Activated naive CD4-positive, alpha-beta T cell treated with anti-CD3 and anti-CD28 coated beads for 36 hours (primary cell): ENCODE data around the gene RMND5A. TPM values are rescaled to one million over a fixed set of nuclear protein-coding genes. Genes with fewer than 3 reads are reported as not detected.

ENCODE experiments used
- CTCF ChIA-PET: fragments of 350-600 bp; sonication (Branson Sonifier 250); formaldehyde crosslinking; loops from one replicate; lab custom pipeline; 2021; ENCODE audit warnings: antibody characterized with exemption; lab: Charles Lee
- DNase-seq: peaks from one replicate; pipeline ENCODE4 v3.0.0-alpha.2; 2020
- H3K27ac Mint-ChIP-seq: one replicate; pipeline ENCODE4 v1.8.0; 2021; ENCODE audit warnings: mild to moderate bottlenecking, mixed read lengths
- H3K27me3 Mint-ChIP-seq: one replicate; pipeline ENCODE4 v1.8.0; 2021; ENCODE audit warnings: low read depth, mixed read lengths
- H3K36me3 Mint-ChIP-seq: one replicate; pipeline ENCODE4 v1.8.0; 2021; ENCODE audit warnings: low read depth, mixed read lengths
- H3K4me1 Mint-ChIP-seq: one replicate; pipeline ENCODE4 v1.8.0; 2021; ENCODE audit warnings: low read depth, mixed read lengths
- H3K4me3 Mint-ChIP-seq: one replicate; pipeline ENCODE4 v1.8.0; 2021; ENCODE audit warnings: mild to moderate bottlenecking, moderate library complexity, mixed read lengths
- H3K9me3 Mint-ChIP-seq: one replicate; pipeline ENCODE4 v1.8.0; 2021; ENCODE audit warnings: mixed read lengths
- intact Hi-C: fragments of 100-400 bp; cut with micrococcal nuclease; formaldehyde crosslinking; loops from one replicate; pipeline ENCODE4 v1.15.1; 2023
- total RNA-seq, 2 experiments: library from RNA; stranded (reverse); gene quantifications; one replicate each; pipeline ENCODE4 v1.2.3, GENCODE V29; 2021

Gene RMND5A
- total RNA-seq, 2 experiments from 2014 or later = 38.0 to 38.4 TPM

DNA sequence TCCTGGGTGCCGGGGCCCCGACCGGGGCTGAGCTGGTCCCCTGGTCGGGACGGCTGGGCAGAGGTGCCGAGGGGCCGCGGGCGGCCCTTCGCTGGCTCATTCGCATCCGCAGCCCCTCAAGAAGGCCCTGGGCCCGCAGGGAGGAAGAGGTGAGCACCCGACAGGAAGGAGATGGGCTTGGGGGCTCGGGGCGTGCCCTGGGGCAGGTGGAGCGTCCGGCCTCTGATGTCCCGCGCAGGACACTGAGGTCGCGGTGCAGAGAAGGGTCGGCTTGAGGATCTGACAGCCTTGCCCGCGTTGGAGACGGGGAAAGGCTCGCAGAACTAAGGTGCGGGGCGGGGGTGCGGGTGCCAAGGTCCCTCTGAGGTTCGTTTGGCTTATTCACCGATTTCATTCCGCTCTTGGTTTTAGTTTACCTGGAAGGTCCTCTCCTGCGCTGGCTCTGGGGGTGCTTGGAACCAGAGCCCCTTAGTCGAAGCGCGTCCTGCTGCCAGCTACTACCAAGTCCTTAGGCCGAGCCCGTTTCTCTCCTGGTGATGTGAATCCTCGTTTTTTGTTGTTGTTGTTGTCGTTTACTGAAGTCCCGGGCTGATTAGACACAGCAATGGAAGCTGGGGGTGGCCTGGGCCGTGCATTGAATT is 89.5 kb downstream of the RMND5A start:
- CTCF ChIA-PET = no interaction called here
- H3K4me3 Mint-ChIP-seq = peak overlapping the region; percentile 32
- no peak overlapping the region for H3K27ac Mint-ChIP-seq
- no peaks in the 10 kb centered on the region for H3K9me3 Mint-ChIP-seq
- DNase-seq = no peak
- H3K36me3 Mint-ChIP-seq = no peaks in the 10 kb centered on the region
- intact Hi-C loops = loop anchor here (10.0 kb wide), 1 partner anchor 415 kb away; no protein-coding TSS in a partner anchor
- peaks cover 40% of the 10 kb centered on the region for H3K27me3 Mint-ChIP-seq
- peaks cover 17% of the 10 kb centered on the region for H3K4me1 Mint-ChIP-seq

- Mint-ChIP-seq H3K9me3 (no peaks in the 10 kb centered on the region), H3K4me1 (peaks cover 5% of the 10 kb centered on the region), H3K27ac (no peak overlapping the region), H3K36me3 (no peaks in the 10 kb centered on the region), H3K4me3 (no peak overlapping the region), H3K27me3 (peaks cover 12% of the 10 kb centered on the region)
- no peak for DNase-seq
- CTCF ChIA-PET = interaction anchor here (0.7 to 1.5 kb wide), 2 partner anchors 16 to 395 kb away, joined by 3 read pairs; no protein-coding TSS in a partner anchor
- intact Hi-C loops = no loop called here
These were observed 95.5 kb downstream of the RMND5A start for GRCh38 chr2:86815611-86816010.

GRCh38 chr2:86818114-86818801 is 98.2 kb downstream of the RMND5A start:
- no peak for DNase-seq
- intact Hi-C loops = no loop called here
- Mint-ChIP-seq H3K4me3 (no peak overlapping the region), H3K27me3 (peaks cover 5% of the 10 kb centered on the region), H3K4me1 (peaks cover 5% of the 10 kb centered on the region), H3K9me3 (peaks cover 5% of the 10 kb centered on the region), H3K27ac (no peak overlapping the region), H3K36me3 (no peaks in the 10 kb centered on the region)
- CTCF ChIA-PET = interaction anchor here (1.1 kb wide), 1 partner anchor 26 kb away, joined by 3 read pairs; no protein-coding TSS in a partner anchor

DNA sequence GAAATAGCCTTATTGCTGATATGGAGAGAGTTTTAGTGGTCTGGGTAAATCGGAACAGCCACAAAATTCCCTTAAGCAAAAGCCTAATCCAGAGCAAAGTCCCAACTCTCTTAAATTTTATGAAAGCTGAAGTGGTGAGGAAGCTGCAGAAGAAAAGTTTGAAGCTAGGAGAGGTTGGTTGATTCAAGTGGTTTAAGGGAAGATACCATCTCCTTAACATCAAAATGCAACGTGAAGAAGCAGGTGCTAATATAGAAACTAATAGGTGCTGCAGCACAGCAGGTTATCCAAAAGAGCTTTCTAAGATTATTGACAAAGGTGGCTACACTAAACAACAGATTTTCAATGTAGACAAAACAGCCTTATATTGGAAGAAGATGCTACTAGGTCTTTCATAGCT is 98.9 kb downstream of the RMND5A start:
- Mint-ChIP-seq H3K9me3 (peaks cover 5% of the 10 kb centered on the region), H3K36me3 (no peaks in the 10 kb centered on the region), H3K27me3 (peaks cover 2% of the 10 kb centered on the region), H3K27ac (no peak overlapping the region), H3K4me1 (peaks cover 5% of the 10 kb centered on the region), H3K4me3 (no peak overlapping the region)
- CTCF ChIA-PET = interaction anchor here (1.1 kb wide), 1 partner anchor 25 kb away, joined by 3 read pairs; no protein-coding TSS in a partner anchor
- DNase-seq = no peak
- intact Hi-C loops = no loop called here

DNA sequence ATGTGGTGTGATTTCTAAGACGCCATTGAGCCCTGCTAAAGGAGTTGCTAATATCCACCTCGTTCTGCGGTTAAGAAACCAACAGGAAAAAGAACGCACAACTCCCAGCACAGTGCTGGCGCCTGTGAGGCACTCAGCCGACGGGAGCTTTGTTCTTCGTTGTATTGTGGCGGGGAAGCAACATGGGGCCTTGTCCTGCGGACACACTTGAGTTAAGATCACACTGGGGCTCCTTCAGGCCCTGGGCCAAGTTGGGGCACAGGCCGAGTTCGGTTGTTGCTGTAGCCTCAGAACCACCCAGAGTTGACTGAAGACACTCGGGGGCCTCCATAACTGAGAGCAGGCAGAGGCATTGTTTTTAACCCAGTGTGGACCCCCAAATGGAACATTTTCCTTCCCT is 101.2 kb downstream of the RMND5A start:
- Mint-ChIP-seq H3K9me3 (peaks cover 5% of the 10 kb centered on the region), H3K27me3 (peaks cover 12% of the 10 kb centered on the region), H3K4me1 (peaks cover 15% of the 10 kb centered on the region), H3K36me3 (no peaks in the 10 kb centered on the region), H3K4me3 (no peak overlapping the region), H3K27ac (no peak overlapping the region)
- no peak for DNase-seq
- intact Hi-C loops = no loop called here
- CTCF ChIA-PET = no interaction called here

DNA sequence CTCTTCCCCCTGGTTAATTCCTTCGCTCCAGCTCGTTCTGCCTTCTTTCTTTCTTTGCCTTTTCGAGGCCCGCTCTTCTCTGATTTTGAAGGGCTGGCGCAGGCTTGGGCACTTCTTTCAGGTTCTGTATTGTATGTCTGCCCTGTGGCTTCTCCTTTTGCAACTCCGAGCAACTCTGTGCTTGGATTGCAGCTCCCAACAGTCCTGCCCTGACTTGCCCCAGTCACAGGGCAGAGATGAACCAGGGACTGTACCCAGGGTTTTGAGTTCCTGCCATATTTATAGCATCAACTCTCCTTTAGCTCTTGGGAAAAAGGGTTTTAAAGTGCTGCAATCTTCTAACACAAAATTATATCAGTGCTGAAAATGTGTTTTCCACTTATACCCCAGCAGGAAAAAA is 101.8 kb downstream of the RMND5A start:
- CTCF ChIA-PET = no interaction called here
- intact Hi-C loops = no loop called here
- Mint-ChIP-seq H3K27me3 (peaks cover 12% of the 10 kb centered on the region), H3K27ac (no peak overlapping the region), H3K4me3 (no peak overlapping the region), H3K36me3 (no peaks in the 10 kb centered on the region), H3K4me1 (peaks cover 19% of the 10 kb centered on the region), H3K9me3 (peaks cover 5% of the 10 kb centered on the region)
- no peak for DNase-seq

GRCh38 chr2:86822668-86823345 is 102.7 kb downstream of the RMND5A start:
- CTCF ChIA-PET = no interaction called here
- Mint-ChIP-seq H3K27ac (no peak overlapping the region), H3K9me3 (peaks cover 5% of the 10 kb centered on the region), H3K36me3 (no peaks in the 10 kb centered on the region), H3K4me1 (peaks cover 19% of the 10 kb centered on the region), H3K27me3 (peaks cover 12% of the 10 kb centered on the region), H3K4me3 (no peak overlapping the region)
- intact Hi-C loops = no loop called here
- no peak for DNase-seq

- intact Hi-C loops = no loop called here
- Mint-ChIP-seq H3K36me3 (no peaks in the 10 kb centered on the region), H3K27me3 (peaks cover 10% of the 10 kb centered on the region), H3K4me1 (peaks cover 14% of the 10 kb centered on the region), H3K4me3 (peak overlapping the region; percentile 66), H3K27ac (no peak overlapping the region), H3K9me3 (peaks cover 5% of the 10 kb centered on the region)
- peak; percentile 23 for DNase-seq
- CTCF ChIA-PET = interaction anchor here (0.9 to 1.0 kb wide), 2 partner anchors 11 to 17 kb away, joined by 3 to 4 read pairs; no protein-coding TSS in a partner anchor
These were observed 105.1 kb downstream of the RMND5A start for GRCh38 chr2:86825036-86825692.

DNA sequence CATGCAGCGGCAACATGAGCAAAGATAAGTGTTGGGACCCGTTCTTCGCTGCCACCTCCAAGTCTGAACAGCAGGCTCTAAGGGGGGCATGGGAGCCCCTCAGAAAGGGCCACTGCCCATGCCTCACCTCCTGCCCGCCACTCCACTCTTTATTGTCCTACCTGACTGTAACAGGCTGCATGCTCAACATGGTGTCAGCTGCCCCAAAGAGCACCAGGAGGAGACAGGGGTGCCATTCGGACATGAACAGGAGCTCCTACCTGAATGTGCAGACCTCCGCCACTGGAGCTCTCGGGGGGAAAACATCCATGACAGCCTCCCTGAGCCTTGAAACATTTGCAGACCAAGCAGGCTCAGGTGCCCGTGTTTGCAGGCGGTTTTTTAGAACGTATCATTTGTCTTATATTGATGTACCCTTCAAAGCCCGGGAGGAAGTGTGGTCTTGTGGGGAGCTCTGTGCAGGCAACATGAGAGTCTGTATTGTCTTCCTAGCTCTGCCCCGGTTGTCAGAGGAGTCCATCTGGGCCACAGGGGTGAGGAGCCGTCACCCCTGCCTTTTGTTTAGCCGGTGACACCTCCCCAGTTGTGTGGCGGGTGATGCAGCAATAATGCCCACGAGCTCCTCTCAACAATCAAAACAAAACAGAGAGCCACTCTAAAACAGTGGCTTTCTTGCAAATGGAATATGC is 105.7 kb downstream of the RMND5A start:
- Mint-ChIP-seq H3K4me1 (peaks cover 14% of the 10 kb centered on the region), H3K4me3 (peak overlapping the region; percentile 66), H3K36me3 (no peaks in the 10 kb centered on the region), H3K27ac (peak overlapping the region; percentile 37), H3K27me3 (peaks cover 10% of the 10 kb centered on the region), H3K9me3 (peaks cover 5% of the 10 kb centered on the region)
- peak; percentile 68 for DNase-seq
- CTCF ChIA-PET = interaction anchor here (0.9 to 1.0 kb wide), 2 partner anchors 12 to 18 kb away, joined by 3 to 4 read pairs; no protein-coding TSS in a partner anchor
- intact Hi-C loops = no loop called here

GRCh38 chr2:86826951-86827350 is 106.9 kb downstream of the RMND5A start:
- intact Hi-C loops = no loop called here
- H3K4me3 Mint-ChIP-seq = no peak overlapping the region

More at GRCh38 chr2:86826951-86827350, 106.9 kb downstream of the RMND5A start:
- Mint-ChIP-seq H3K9me3 (peaks cover 5% of the 10 kb centered on the region), H3K27ac (no peak overlapping the region), H3K4me1 (peaks cover 14% of the 10 kb centered on the region), H3K36me3 (no peaks in the 10 kb centered on the region), H3K27me3 (peaks cover 10% of the 10 kb centered on the region)
- CTCF ChIA-PET = no interaction called here
- no peak for DNase-seq
